ENCODE data around the gene DLGAP4. TPM values are rescaled to one million over a fixed set of nuclear protein-coding genes. Genes with fewer than 3 reads are reported as not detected.

DLGAP4 gene
- polyA plus RNA-seq, 2 of the 4 experiments (the other 2 are of a cell fraction) = 11.9 to 36.7 TPM

GRCh38 chr20:36435592-36436541 lies 129.7 kb downstream of the DLGAP4 start (continued):
- TF ChIP-seq CTCF (IDR thresholded peaks at IDR 0.05) (no peak), RAD21 (conservative IDR thresholded peaks at IDR 0.05 in 1 of 2, IDR thresholded peaks at IDR 0.05 in 1 of 2) (no peak), CBX8 (IDR thresholded peaks at IDR 0.05) (no peak), FOXS1 (CRISPR knock-in tag; IDR thresholded peaks at IDR 0.05) (no peak), ZC3H11A (IDR thresholded peaks at IDR 0.05) (no peak), POLR2A (IDR thresholded peaks at IDR 0.05; ENCODE audit: low read length) (0 out of 2 replicates have a peak, but pooled peaks have one; percentile 17)
- TF ChIP-seq, protein P1, sequence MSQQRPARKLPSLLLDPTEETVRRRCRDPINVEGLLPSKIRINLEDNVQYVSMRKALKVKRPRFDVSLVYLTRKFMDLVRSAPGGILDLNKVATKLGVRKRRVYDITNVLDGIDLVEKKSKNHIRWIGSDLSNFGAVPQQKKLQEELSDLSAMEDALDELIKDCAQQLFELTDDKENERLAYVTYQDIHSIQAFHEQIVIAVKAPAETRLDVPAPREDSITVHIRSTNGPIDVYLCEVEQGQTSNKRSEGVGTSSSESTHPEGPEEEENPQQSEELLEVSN (IDR thresholded peaks at IDR 0.05; ENCODE audit: borderline replicate concordance, low read depth) = peak; percentile 98

DNA sequence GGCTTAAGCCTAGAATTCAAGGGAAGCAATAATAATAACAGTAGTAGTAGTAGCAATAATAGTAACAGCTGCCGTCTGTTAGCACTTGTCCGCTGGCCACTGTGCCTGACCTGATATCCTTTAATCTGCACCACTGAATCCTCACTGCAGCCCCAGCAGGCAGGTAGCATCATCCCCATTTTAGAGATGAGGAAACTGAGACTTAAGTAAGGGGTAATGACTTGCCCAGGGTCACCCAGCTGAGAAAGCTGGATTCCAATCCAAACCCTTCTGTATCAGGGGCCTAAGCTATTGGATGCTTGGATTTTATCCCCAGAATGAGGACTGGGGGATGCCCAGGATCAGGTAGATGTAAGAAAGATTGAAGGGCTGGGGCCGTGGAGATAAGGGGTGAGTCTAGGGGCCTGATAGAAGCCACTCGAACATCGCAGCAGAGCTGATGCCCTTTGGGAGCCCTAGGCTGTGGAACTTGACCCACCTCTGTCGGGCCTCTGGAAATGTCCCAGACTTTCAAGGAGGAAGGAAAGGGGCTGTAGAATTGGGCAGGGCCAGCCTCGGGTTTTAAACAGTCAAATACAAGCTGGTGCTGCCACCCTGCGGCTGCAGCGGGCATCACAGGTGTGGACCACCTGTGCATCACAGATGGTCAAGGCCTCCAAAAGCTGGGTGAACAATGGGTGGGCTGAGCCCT lies 133.0 kb downstream of the DLGAP4 start:
- WGBS (ENCODE audit: missing lambda C conversion rate) = 15% methylated on average over 9 of the region's 9 CpGs
- ATAC-seq (peak; percentile 67 to 81), DNase-seq (ENCODE audit: low read depth in 1 of 2, low spot score in 1 of 2) (peak; percentile 68 to 76), FAIRE-seq (no peak)
- H3K4me2 ChIP-seq = no peak overlapping the region
- H3K4me3 ChIP-seq = no peak overlapping the region
- ChIA-PET CTCF (interaction anchor here (0.5 to 6.3 kb wide), 91 partner anchors 10 to 686 kb away, joined by 3 to 142 read pairs (median 5); partner anchors contain the start of genes AAR2, NDRG3 and SCAND1), POLR2A (no interaction called here)
- no peaks in the 10 kb centered on the region for H3K9me3 ChIP-seq
- no peaks in the 10 kb centered on the region for H3K4me1 ChIP-seq
- H3K27ac ChIP-seq = no peak overlapping the region
- TF ChIP-seq RNF2 (IDR thresholded peaks at IDR 0.05; ENCODE audit: borderline replicate concordance, low read depth) (no peak), NFE2L2 (conservative IDR thresholded peaks at IDR 0.05; ENCODE audit: low read length) (no peak), EP300 (IDR thresholded peaks at IDR 0.05) (no peak), USF2 (IDR thresholded peaks at IDR 0.05) (no peak), HOXA7 (CRISPR knock-in tag; IDR thresholded peaks at IDR 0.05) (no peak), TFCP2L1 (CRISPR knock-in tag; IDR thresholded peaks at IDR 0.05) (no peak), MAZ (IDR thresholded peaks at IDR 0.05; ENCODE audit: borderline replicate concordance, low read depth, low read length) (no peak), ZFP36 (IDR thresholded peaks at IDR 0.05; ENCODE audit: borderline replicate concordance, partially characterized antibody) (no peak), FOSL2 (IDR thresholded peaks at IDR 0.05) (no peak), FOSL2 (CRISPR knock-in tag; IDR thresholded peaks at IDR 0.05) (no peak), RCOR1 (IDR thresholded peaks at IDR 0.05; ENCODE audit: low read depth, low read length) (no peak), RAD21 (conservative IDR thresholded peaks at IDR 0.05 in 1 of 2, IDR thresholded peaks at IDR 0.05 in 1 of 2) (peak; percentile 93 to 94), HOXB5 (CRISPR knock-in tag; IDR thresholded peaks at IDR 0.05) (no peak), ZNF302 (CRISPR knock-in tag; IDR thresholded peaks at IDR 0.05) (no peak), CHD4 (IDR thresholded peaks at IDR 0.05; ENCODE audit: borderline replicate concordance) (no peak), CEBPB (IDR thresholded peaks at IDR 0.05) (no peak), KDM1A (IDR thresholded peaks at IDR 0.05; ENCODE audit: low read depth) (peak; percentile 58; the same call in 1 of the 2 replicates), FOSB (CRISPR knock-in tag; IDR thresholded peaks at IDR 0.05) (no peak), MYC (IDR thresholded peaks at IDR 0.05; ENCODE audit: borderline replicate concordance, low read length) (no peak), CTCF (IDR thresholded peaks at IDR 0.05) (peak; percentile 88), CBX8 (IDR thresholded peaks at IDR 0.05) (no peak), SMC3 (IDR thresholded peaks at IDR 0.05) (peak; percentile 78), EHF (CRISPR knock-in tag; IDR thresholded peaks at IDR 0.05) (no peak)
